ENCODE results near the gene ZNF222. TPM values are rescaled to one million over a fixed set of nuclear protein-coding genes. Genes with fewer than 3 reads are reported as not detected.
A peak's percentile ranks its signal among the peaks of the same experiment; 100 is the strongest.

ZNF222 gene
- total and polyA plus RNA-seq, 7 donors: 0.60 to 3.8 (median 2.1) TPM

DNA sequence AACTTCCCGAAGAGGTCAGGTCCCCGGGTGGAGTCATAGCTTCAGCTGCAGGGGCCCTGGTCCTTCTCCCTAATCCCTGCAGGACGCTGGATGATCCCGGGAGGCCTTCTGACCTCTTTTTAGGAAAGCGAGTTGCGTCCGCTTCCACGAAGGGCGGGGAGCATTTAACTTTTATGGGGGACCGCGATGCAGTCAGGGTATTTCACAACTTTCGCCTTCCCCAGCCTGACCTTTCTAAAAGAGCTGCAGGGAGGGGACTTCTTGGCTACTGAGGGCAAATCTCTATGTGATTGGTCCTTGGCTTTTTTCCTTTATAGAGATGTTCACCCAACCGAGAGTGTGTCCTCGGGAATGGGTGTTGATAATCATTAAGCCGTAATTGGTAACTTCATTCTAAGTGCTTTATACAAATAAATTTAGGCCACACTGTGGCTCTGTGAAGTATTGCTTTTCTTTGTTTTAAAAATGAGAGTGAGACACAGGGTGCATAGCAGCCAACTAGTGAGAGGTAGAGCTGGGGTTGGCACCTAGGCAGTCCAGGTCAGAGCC lies 21.6 kb upstream of the ZNF222 start:
- no peak for DNase-seq
- Histone ChIP-seq H3K27ac (peak overlapping the region; percentile 69 to 81 (median 80)), H3K27me3 (no peaks in the 10 kb centered on the region), H3K4me3 (peak overlapping the region; percentile 57 to 85 (median 69)), H3K36me3 (peaks cover 12 to 23% (median 17%) of the 10 kb centered on the region in 4 donors), H3K4me1 (peaks cover 0 to 19% (median 12%) of the 10 kb centered on the region in 4 donors), H3K9me3 (peaks cover under 1 to 20% (median 8%) of the 10 kb centered on the region in 4 donors)
- no peak for TF ChIP-seq CTCF (IDR thresholded peaks at IDR 0.05)
- no peak for TF ChIP-seq POLR2A (IDR thresholded peaks at IDR 0.05)
- no peak for TF ChIP-seq EP300 (IDR thresholded peaks at IDR 0.05)
- no peak for TF ChIP-seq POLR2AphosphoS5 (IDR thresholded peaks at IDR 0.05)
- WGBS, 2 donors: 2 to 3% methylated on average over 15 of the region's 15 CpGs
- intact Hi-C loops (cut with DNase I): loop anchor here (2.0 to 5.0 kb wide), 4 partner anchors 19 to 109 kb away; partner anchors contain the start of genes ZNF155, ZNF221, ZNF225 and ZNF45

DNA sequence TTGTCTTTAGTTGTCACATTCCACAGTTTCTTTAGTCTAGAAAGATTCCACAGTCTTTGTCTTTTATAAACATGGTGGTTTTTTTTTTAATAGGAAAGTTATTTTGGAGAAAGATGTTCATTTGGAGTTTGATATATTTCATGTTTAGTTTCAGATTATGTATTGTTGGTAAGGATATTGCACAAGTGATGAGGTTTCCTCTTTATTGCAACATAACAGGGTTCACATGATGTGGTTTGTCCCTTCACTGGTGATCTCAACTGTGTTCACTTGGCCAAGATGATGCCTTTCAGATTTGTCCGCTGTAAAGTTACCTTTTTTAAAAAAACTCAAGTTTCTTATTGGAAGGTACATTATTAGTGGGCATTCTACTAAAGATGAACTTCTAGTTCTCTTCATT lies 19.2 kb upstream of the ZNF222 start:
- H3K4me3 ChIP-seq: no peak overlapping the region
- H3K36me3 ChIP-seq: peaks cover 36 to 47% (median 42%) of the 10 kb centered on the region in 4 donors
- H3K27me3 ChIP-seq: no peaks in the 10 kb centered on the region
- H3K9me3 ChIP-seq: peaks cover 14 to 41% (median 25%) of the 10 kb centered on the region in 4 donors
- no peak overlapping the region for H3K27ac ChIP-seq
- H3K4me1 ChIP-seq: peaks cover 0 to 19% (median 12%) of the 10 kb centered on the region in 4 donors
- no peak for TF ChIP-seq CTCF (IDR thresholded peaks at IDR 0.05)
- no peak for TF ChIP-seq EP300 (IDR thresholded peaks at IDR 0.05)
- no peak for TF ChIP-seq POLR2AphosphoS5 (IDR thresholded peaks at IDR 0.05)
- no peak for TF ChIP-seq POLR2A (IDR thresholded peaks at IDR 0.05)
- WGBS, 2 donors: 85 to 97% methylated on average over 1 of the region's 1 CpG
- intact Hi-C loops (cut with DNase I): loop anchor here (5.0 kb wide), 1 partner anchor 211 kb away; no protein-coding TSS in a partner anchor
- DNase-seq: no peak

- peaks cover 39 to 62% (median 56%) of the 10 kb centered on the region in 4 donors for H3K36me3 ChIP-seq
- H3K27me3 ChIP-seq: no peaks in the 10 kb centered on the region
- peaks cover 14 to 50% (median 38%) of the 10 kb centered on the region in 4 donors for H3K9me3 ChIP-seq
- intact Hi-C loops (cut with DNase I): loop anchor here (5.0 kb wide), 1 partner anchor 210 kb away; no protein-coding TSS in a partner anchor
- H3K4me3 ChIP-seq: no peak overlapping the region
- TF ChIP-seq CTCF (IDR thresholded peaks at IDR 0.05): no peak
- no peak for TF ChIP-seq POLR2A (IDR thresholded peaks at IDR 0.05)
- no peak for TF ChIP-seq EP300 (IDR thresholded peaks at IDR 0.05)
- no peak for TF ChIP-seq POLR2AphosphoS5 (IDR thresholded peaks at IDR 0.05)
- 98 to 99% methylated on average over 6 of the region's 6 CpGs for WGBS, 2 donors
- H3K4me1 ChIP-seq: peaks cover 0 to 12% (median 10%) of the 10 kb centered on the region in 4 donors
- H3K27ac ChIP-seq: no peak overlapping the region
- DNase-seq: no peak
Observed at GRCh38 chr19:44007473-44007872, 17.7 kb upstream of the ZNF222 start.

DNA sequence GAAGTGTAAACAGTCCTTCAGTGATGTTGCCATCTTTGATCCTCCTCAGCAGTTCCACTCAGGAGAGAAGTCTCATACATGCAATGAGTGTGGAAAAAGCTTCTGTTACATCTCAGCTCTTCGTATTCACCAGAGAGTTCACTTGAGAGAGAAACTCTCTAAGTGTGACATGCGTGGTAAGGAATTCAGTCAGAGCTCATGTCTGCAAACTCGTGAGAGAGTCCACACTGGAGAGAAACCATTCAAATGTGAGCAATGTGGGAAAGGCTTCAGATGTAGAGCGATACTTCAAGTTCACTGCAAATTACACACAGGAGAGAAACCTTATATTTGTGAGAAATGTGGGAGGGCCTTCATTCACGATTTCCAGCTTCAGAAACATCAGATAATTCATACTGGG lies 14.7 kb upstream of the ZNF222 start:
- H3K36me3 ChIP-seq: peaks cover 39 to 68% (median 58%) of the 10 kb centered on the region in 4 donors
- no peaks in the 10 kb centered on the region for H3K27me3 ChIP-seq
- no peak for DNase-seq
- H3K9me3 ChIP-seq: peaks cover 19 to 64% (median 45%) of the 10 kb centered on the region in 4 donors
- TF ChIP-seq POLR2A (IDR thresholded peaks at IDR 0.05): no peak
- H3K4me3 ChIP-seq: no peak overlapping the region
- WGBS, 2 donors: 95 to 96% methylated on average over 5 of the region's 5 CpGs
- no peak overlapping the region for H3K27ac ChIP-seq
- intact Hi-C loops (cut with DNase I): no loop called here
- H3K4me1 ChIP-seq: no peaks in the 10 kb centered on the region

DNA sequence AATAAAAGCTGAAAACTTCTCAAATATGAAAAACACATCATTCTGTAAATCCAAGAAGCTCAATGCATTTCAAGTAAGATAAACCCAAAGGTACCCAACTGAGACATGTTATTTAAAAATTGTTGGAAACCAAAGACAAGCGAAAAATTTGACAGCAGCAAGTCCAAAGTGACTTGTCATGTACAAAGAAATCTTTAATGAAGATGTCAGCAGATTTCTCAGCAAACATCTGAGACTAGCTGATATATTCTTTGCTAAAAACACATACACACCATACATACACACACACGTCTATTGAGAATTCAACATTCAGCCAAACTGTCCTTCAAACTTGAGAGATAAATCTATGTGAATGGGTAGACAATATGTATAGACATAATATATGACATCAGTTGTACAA lies 5.7 kb upstream of the ZNF222 start:
- 40 to 59% methylated on average over 2 of the region's 2 CpGs for WGBS, 2 donors
- H3K4me3 ChIP-seq: no peak overlapping the region
- no peak overlapping the region for H3K27ac ChIP-seq
- H3K9me3 ChIP-seq: peaks cover 0 to 17% (median under 1%) of the 10 kb centered on the region in 4 donors
- H3K36me3 ChIP-seq: no peaks in the 10 kb centered on the region
- H3K27me3 ChIP-seq: no peaks in the 10 kb centered on the region
- intact Hi-C loops (cut with DNase I): no loop called here
- DNase-seq: no peak
- TF ChIP-seq POLR2A (IDR thresholded peaks at IDR 0.05): no peak
- no peak for TF ChIP-seq POLR2AphosphoS5 (IDR thresholded peaks at IDR 0.05)
- TF ChIP-seq EP300 (IDR thresholded peaks at IDR 0.05): no peak
- no peak for TF ChIP-seq CTCF (IDR thresholded peaks at IDR 0.05)
- no peaks in the 10 kb centered on the region for H3K4me1 ChIP-seq
